Measurements from ENCODE around the gene GXYLT2.

Gene GXYLT2

GRCh38 chr3:73018298-73018697 is 130.5 kb downstream of the GXYLT2 start:
- no peak for DNase-seq (ENCODE audit: low spot score)

DNA sequence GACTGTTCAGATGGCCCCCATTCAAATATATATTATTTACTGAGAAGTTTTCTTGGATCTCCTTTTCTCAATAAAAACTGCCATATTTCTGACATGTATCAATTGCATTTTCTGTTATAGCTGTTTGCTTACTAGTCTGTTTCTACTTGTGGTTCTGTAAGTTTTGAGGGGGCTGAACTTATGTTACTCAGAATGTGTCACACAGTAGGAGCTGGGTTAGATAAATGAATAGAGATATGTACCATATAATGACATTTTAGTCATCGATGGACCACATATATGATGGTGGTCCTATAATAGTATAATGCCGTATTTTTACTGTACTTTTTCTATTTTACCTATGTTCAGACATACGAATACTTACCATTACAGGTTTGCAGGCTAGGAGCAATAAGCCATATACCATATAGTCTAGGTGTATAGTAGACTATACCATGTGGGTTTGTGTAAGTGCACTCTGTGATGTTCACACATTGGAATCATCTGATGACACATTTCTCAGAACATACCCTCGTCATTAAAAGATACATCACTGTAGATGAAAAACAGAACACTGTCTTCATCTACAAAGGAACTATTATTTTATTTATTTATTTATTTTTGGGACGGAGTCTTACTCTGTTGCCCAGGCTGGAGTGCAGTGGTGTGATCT is 131.1 kb downstream of the GXYLT2 start:
- DNase-seq (ENCODE audit: low spot score): no peak

GRCh38 chr3:73021301-73021835 is 133.5 kb downstream of the GXYLT2 start:
- no peak for DNase-seq (ENCODE audit: low spot score)

- DNase-seq (ENCODE audit: low spot score): no peak
Observed at GRCh38 chr3:73024836-73025235, 137.0 kb downstream of the GXYLT2 start.

DNA sequence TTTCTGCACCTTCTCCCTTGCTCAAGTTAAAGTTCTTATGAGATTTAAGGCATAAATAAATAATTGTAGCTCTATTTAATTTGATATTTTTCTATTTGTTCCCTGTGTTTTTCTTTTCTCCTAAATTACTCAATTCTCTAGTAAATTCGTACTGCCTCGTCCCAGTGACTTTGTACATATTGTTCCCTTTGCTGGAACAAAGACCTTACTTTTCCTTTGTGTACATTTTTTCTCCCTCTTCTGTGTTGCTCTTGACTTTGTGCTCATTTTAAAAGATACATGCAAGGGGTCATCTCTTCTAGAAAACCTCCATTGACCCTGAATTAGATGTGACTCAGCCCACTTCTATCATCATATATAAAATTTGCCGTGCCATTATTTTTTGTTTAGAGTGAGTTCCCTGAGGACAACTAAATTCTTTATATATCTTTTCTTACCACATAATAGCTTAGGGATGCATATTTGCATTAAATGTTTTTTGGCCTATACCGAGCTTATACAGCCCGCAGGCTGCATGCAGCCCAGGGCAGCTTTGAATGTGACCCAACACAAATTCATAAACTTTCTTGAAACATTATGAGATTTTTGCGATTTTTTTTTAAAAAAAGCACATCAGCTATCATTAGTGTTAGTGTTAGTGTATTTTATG is 138.4 kb downstream of the GXYLT2 start:
- DNase-seq (ENCODE audit: low spot score): no peak

All from kidney capillary endothelial cell (primary cell).